ENCODE measurements around the gene PAFAH1B2.
A peak's percentile ranks its signal among the peaks of the same experiment; 100 is the strongest.
"Not testable (repeated sequence)": the region's sequence is repeated elsewhere in the genome, so short reads cannot be mapped to it uniquely, and the experiment has no call there.

The PAFAH1B2 gene

DNA sequence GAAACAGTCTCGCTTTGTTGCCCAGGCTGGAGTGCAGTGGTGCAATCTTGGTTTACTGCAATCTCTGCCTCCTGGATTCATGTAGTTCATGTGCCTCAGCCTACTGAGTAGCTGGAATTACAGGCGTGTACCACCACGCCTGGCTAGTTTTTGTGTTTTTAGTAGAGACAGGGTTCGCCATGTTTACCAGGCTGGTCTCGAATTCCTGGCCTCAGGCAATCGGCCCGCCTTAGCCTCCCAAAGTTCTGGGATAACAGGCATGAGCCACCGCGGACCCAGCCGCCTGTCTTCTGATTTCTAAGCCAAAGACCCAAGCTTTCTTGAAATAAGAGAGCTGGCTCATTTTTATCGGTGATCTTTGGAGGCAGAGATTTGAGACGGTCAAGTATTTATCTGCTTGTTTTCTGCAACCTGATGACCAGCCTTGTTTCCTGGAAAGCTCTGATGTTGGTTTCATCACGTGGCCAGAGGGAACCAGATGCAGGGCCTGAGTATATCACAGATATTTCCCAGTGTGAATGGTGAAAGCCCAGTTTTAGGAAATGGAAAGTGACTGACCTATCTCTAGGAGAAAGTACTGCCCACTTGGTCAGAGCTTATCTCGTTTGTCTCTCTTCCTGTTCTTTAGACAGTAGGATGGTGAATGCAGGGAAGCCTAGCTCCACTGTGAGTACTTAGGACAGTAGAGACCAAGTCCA lies 28.8 kb downstream of the PAFAH1B2 start:
- no peak for DNase-seq (ENCODE audit: low spot score)

DNA sequence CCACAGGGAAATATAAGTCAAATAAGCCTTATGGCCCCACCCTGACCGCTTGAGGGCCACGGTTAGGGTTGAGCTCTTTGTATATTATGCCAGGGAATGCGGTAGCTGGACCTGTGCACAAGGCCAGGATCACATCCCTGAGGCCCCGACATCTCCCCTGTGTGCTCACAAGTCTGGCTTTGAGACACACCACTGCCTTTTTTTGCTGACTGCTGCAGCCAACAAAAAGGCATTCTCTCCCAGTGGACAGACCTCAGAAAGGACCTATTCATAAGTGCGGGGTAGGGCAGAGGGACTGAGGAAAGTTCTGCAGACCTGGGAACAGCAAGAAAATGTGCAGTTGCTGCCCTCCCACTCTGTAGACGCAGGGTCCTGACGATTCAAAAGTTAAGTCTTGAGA lies 31.0 kb downstream of the PAFAH1B2 start:
- no peak for DNase-seq (ENCODE audit: low spot score)

DNA sequence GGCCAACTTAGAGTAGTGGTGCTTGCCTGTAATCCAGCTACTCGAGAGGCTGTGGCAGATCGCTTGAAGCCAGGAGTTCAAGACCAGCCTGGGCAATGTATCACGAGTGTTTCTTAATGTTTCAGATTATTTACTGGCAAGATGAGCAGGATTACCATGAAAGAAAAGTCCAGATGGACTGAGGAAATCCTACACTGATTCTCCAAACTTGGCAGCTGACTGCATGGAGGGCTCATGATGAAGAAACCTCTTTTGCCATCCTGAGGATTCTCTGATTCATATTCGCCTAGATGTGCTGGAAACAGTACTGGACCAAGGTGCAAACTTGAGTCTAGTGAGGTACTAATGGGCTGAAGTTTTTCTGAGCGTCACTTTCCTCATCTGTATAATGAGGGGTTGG lies 31.7 kb downstream of the PAFAH1B2 start:
- no peak for DNase-seq (ENCODE audit: low spot score)

DNA sequence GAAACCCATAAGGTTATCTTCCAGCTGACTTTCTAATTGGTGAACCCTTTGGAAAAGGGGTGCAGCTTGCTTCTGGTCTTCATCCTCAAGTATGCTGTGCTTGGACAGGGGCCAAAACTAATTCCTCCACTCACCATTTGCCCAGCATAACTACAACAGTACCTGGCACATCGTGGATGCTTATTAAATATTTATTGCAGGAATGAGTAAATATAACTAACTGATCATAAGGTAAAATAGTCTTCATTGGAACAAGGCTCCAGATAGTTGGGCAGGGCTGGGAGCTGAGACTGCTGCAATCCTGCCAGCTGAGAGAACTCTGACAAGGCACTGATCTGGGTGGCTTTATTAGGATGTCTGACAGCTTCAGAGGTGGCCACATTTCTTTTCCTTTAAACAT lies 32.1 kb downstream of the PAFAH1B2 start:
- DNase-seq (ENCODE audit: low spot score): no peak

DNA sequence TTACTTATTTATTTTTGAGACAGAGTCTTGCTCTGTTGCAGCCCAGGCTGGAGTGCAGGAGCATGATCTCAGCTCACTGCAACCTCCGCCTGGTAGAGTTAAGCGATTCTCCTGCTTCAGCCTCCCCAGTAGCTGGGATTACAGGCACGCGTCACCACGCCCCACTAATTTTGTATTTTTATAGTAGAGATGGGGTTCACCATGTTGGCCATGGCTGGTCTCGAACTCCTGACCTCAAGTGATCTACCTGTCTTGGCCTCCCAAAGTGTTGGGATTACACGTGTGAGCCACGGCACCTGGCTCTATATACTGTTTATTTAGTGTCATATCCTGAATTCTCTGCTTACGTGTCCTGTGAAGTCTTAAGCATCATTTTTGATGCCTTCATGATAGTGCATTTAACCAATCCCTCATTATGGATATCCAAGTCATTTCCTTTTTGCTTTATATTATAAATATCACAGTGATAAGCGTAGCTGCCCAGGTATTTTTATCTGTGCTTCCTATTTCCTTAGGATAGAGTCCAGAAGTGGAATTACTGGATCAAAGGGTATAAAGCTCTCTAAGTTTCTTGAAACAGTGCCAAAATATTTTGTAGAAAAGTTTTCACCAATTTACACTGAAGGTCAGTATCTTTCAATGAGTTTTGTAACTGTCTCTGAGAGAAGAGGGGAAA lies 33.6 kb downstream of the PAFAH1B2 start:
- no peak for DNase-seq (ENCODE audit: low spot score)

- peak; percentile 94 for DNase-seq (ENCODE audit: low spot score)
Measured at GRCh38 chr11:117178210-117179034, 34.3 kb downstream of the PAFAH1B2 start, which contains the start of gene SIDT2. SIDT2 (plus strand) TSS chr11:117178743; CDS start chr11:117179264, 521 bp downstream.

GRCh38 chr11:117179048-117179999 lies 35.2 kb downstream of the PAFAH1B2 start:
- DNase-seq (ENCODE audit: low spot score): peak; percentile 52

DNA sequence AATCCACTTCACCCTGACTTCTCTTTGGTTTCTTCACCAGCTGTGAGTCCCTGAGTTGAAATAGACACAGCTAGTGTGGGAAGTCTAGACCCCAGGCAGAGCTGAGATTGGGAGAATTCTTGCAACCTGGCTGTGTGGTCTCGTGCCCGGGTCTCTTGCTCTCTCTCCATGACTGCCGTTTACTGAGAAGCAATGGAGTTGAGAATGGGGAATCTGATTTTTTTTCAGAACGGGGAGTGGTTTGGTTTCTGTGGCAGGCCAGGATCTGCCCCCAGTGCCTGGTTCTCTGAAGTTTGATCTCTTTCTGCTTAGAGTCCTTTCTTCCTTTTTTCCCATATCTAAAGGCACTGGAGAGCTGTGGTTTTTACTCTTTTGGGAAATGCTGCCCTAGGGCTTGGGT lies 35.9 kb downstream of the PAFAH1B2 start:
- DNase-seq (ENCODE audit: low spot score): peak; percentile 33

GRCh38 chr11:117180661-117181585 lies 36.8 kb downstream of the PAFAH1B2 start:
- peak; percentile 60 for DNase-seq (ENCODE audit: low spot score)

GRCh38 chr11:117181586-117182550 lies 37.8 kb downstream of the PAFAH1B2 start:
- DNase-seq (ENCODE audit: low spot score): no peak

- DNase-seq (ENCODE audit: low spot score): no peak
Measured at GRCh38 chr11:117182551-117182935, 38.5 kb downstream of the PAFAH1B2 start.

GRCh38 chr11:117183178-117183577 lies 39.1 kb downstream of the PAFAH1B2 start:
- DNase-seq (ENCODE audit: low spot score): not testable (repeated sequence)

DNA sequence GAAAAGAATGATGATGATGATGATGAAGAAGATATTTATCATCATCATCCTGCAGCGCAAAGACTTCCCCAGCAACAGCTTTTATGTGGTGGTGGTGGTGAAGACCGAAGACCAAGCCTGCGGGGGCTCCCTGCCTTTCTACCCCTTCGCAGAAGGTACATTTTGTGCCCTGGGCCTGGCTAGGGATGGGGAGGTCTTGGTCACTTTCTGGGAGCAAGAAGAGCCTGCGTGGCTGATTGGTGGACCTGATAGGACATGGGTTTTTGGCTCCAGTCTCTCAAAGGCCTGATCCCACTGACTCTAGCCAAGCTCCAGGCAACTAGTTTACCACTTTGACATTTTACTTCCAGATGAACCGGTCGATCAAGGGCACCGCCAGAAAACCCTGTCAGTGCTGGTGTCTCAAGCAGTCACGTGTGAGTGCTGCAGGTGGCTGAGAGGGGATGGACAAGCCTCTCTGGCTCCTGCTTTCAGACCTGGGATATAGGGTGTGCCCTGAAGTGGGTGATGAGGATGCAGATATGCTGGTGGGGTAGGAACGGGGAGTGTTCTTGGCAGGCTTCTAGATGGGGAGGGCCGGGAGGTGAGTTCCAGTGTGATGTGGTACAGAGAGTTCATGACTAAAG lies 39.8 kb downstream of the PAFAH1B2 start:
- no peak for DNase-seq (ENCODE audit: low spot score)

GRCh38 chr11:117185736-117186430 lies 41.8 kb downstream of the PAFAH1B2 start:
- no peak for DNase-seq (ENCODE audit: low spot score)

DNA sequence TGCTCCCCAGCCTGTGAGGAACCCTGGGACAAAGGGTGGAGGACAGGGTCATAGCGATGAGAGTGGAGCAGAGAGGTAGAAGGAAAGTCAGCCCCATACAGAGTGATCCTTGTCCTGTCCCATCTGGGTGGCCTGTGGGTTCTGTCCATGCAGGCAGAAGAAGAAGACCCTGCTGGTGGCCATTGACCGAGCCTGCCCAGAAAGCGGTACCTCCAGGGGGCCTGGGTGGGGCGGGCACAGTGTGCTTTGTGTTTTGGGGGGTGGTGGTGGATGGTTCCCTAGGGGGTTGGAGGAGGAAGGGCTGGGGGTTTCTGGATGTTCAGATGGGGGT lies 42.3 kb downstream of the PAFAH1B2 start:
- no peak for DNase-seq (ENCODE audit: low spot score)

- no peak for DNase-seq (ENCODE audit: low spot score)
Measured at GRCh38 chr11:117187007-117187406, 42.9 kb downstream of the PAFAH1B2 start.

DNA sequence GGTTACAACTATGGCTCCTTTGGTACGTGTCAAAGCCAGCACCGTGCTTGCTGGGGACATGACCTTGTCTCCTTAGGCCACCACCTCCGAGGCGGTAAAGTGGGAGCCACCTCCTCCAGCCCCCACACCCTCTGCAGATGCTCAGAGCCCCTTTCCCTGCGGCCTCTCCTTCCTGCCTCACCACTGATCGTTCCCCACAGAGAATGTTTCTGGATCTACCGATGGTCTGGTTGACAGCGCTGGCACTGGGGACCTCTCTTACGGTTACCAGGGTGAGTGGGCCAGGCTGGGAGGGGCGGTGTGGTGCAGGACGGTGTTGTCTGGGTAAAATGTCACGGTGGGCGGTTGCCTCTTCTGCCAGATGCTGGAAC lies 43.3 kb downstream of the PAFAH1B2 start:
- no peak for DNase-seq (ENCODE audit: low spot score)

GRCh38 chr11:117187799-117188481 lies 43.9 kb downstream of the PAFAH1B2 start:
- no peak for DNase-seq (ENCODE audit: low spot score)

Measured in AG08395 (cell line).